KMS-11 (cell line): ENCODE results near the gene DPH3.

Experiments
- H2AFZ ChIP-seq: fragments of 200-600 bp; sonication (generic); 2 replicates; pipeline ENCODE4 v1.6.1; 2016; ENCODE audit warnings: antibody characterized with exemption, mixed run types, low read depth
- H3K27ac ChIP-seq: fragments of 200-600 bp; sonication (generic); 2 replicates; pipeline ENCODE4 v1.6.1; 2016; ENCODE audit warnings: mild to moderate bottlenecking, mixed run types
- H3K27me3 ChIP-seq: fragments of 200-600 bp; sonication (generic); 2 replicates; pipeline ENCODE4 v1.6.1; 2017; ENCODE audit warnings: mild to moderate bottlenecking, low read depth, mixed run types, moderate library complexity; ENCODE audit not compliant: insufficient read depth
- H3K36me3 ChIP-seq: fragments of 200-600 bp; sonication (generic); 2 replicates; pipeline ENCODE4 v1.6.1; 2017; ENCODE audit warnings: mild to moderate bottlenecking, mixed run types; ENCODE audit not compliant: insufficient read depth
- H3K4me1 ChIP-seq: fragments of 200-600 bp; sonication (generic); 2 replicates; pipeline ENCODE4 v1.6.1; 2016; ENCODE audit warnings: mild to moderate bottlenecking, low read depth, mixed run types; ENCODE audit not compliant: poor library complexity, severe bottlenecking
- H3K4me2 ChIP-seq: fragments of 200-600 bp; sonication (generic); 2 replicates; pipeline ENCODE4 v1.7.0; 2016; ENCODE audit warnings: mild to moderate bottlenecking, mixed run types
- H3K4me3 ChIP-seq: fragments of 200-600 bp; sonication (generic); IDR thresholded peaks from 2 replicates; pipeline ENCODE4 v1.6.1; 2017; ENCODE audit warnings: low read depth, low read length, mixed read lengths; ENCODE audit not compliant: insufficient read depth
- H3K79me2 ChIP-seq: fragments of 200-600 bp; sonication (generic); 2 replicates; pipeline ENCODE4 v1.6.1; 2016; ENCODE audit warnings: low read depth, mixed run types; ENCODE audit not compliant: insufficient read depth
- H3K9ac ChIP-seq: fragments of 200-600 bp; sonication (generic); 2 replicates; pipeline ENCODE4 v1.6.1; 2016; ENCODE audit warnings: mild to moderate bottlenecking, mixed run types
- H4K20me1 ChIP-seq: fragments of 200-600 bp; sonication (generic); 2 replicates; pipeline ENCODE4 v1.6.1; 2016; ENCODE audit warnings: mild to moderate bottlenecking, mixed run types; ENCODE audit not compliant: insufficient read depth
- TF ChIP-seq, protein P1 (sequence below): fragments of 200-600 bp; sonication (generic); conservative IDR thresholded peaks from 2 replicates; pipeline ENCODE4 v1.6.1; 2017; ENCODE audit warnings: low read depth, mild to moderate bottlenecking, antibody characterized with exemption, low read length, moderate library complexity, mixed read lengths

The DPH3 gene

GRCh38 chr3:16277471-16277870 lies 12.7 kb upstream of the DPH3 start:
- Histone ChIP-seq H4K20me1 (no peaks in the 10 kb centered on the region), H3K27ac (no peak overlapping the region), H3K4me3 (no peak overlapping the region), H2AFZ (no peak overlapping the region), H3K9ac (no peak overlapping the region), H3K4me1 (no peaks in the 10 kb centered on the region), H3K4me2 (no peak overlapping the region), H3K27me3 (no peaks in the 10 kb centered on the region), H3K79me2 (no peaks in the 10 kb centered on the region), H3K36me3 (no peaks in the 10 kb centered on the region)
- TF ChIP-seq, protein P1, sequence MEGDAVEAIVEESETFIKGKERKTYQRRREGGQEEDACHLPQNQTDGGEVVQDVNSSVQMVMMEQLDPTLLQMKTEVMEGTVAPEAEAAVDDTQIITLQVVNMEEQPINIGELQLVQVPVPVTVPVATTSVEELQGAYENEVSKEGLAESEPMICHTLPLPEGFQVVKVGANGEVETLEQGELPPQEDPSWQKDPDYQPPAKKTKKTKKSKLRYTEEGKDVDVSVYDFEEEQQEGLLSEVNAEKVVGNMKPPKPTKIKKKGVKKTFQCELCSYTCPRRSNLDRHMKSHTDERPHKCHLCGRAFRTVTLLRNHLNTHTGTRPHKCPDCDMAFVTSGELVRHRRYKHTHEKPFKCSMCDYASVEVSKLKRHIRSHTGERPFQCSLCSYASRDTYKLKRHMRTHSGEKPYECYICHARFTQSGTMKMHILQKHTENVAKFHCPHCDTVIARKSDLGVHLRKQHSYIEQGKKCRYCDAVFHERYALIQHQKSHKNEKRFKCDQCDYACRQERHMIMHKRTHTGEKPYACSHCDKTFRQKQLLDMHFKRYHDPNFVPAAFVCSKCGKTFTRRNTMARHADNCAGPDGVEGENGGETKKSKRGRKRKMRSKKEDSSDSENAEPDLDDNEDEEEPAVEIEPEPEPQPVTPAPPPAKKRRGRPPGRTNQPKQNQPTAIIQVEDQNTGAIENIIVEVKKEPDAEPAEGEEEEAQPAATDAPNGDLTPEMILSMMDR, result no peak

DNA sequence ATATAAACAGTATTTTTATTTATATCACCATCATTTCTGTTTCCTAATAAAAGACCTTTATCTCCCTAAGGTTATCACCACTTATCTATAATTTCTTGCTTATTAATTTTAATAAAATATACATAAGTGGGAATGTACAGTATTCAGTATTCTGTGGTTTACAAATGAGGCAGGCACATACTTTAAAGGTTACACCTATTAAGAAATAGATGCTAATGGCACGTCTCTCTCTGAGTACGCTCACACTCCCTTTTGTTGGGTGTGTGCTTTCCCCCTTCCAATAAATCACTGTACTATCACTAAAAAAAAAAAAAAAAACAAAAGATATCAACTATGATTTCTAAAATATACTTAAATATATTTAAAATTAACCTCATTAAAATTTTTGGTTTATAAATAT lies 9.1 kb upstream of the DPH3 start:
- Histone ChIP-seq H3K4me2 (no peak overlapping the region), H3K79me2 (no peaks in the 10 kb centered on the region), H3K4me3 (no peak overlapping the region), H4K20me1 (no peaks in the 10 kb centered on the region), H2AFZ (no peak overlapping the region), H3K9ac (no peak overlapping the region), H3K27me3 (no peaks in the 10 kb centered on the region), H3K27ac (no peak overlapping the region), H3K36me3 (no peaks in the 10 kb centered on the region), H3K4me1 (no peaks in the 10 kb centered on the region)
- TF ChIP-seq, protein P1, result no peak

- H3K9ac ChIP-seq, result no peak overlapping the region
- TF ChIP-seq, protein P1, result no peak
- no peak overlapping the region for H2AFZ ChIP-seq
- no peaks in the 10 kb centered on the region for H3K36me3 ChIP-seq
- H3K4me2 ChIP-seq, result no peak overlapping the region
- peaks cover 5% of the 10 kb centered on the region for H3K4me1 ChIP-seq
- H3K27ac ChIP-seq, result no peak overlapping the region
- no peak overlapping the region for H3K4me3 ChIP-seq
- no peaks in the 10 kb centered on the region for H4K20me1 ChIP-seq
- no peaks in the 10 kb centered on the region for H3K27me3 ChIP-seq
- H3K79me2 ChIP-seq, result no peaks in the 10 kb centered on the region; the same call in 1 of the 2 replicates
Observed at GRCh38 chr3:16272588-16272987, 7.8 kb upstream of the DPH3 start.

DNA sequence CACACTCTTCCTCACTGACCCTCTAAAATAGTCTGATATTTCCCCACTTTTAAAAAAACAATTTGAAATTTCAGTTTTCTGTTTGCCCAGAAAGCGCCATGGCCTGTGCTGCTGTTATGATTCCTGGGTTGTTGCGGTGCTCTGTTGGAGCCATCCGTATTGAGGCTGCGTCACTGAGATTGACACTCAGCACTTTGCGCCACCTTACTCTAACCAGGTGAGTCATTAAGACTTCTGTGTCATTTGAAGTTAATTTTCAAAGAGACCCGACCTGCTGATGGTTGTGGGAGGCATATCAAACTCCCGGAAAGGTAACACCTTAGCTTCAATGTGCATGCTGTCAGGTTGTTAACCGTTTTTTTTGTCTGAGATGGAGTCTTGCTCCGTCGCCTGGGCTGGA lies 6.1 kb upstream of the DPH3 start:
- H3K36me3 ChIP-seq, result no peaks in the 10 kb centered on the region
- H3K79me2 ChIP-seq, result no peaks in the 10 kb centered on the region; the same call in 1 of the 2 replicates

More for the DNA sequence above, 6.1 kb upstream of the DPH3 start:
- no peak overlapping the region for H3K4me2 ChIP-seq
- no peak overlapping the region for H3K9ac ChIP-seq
- H2AFZ ChIP-seq, result no peak overlapping the region
- TF ChIP-seq, protein P1, result no peak
- no peaks in the 10 kb centered on the region for H4K20me1 ChIP-seq
- H3K4me1 ChIP-seq, result peaks cover 18% of the 10 kb centered on the region
- H3K27me3 ChIP-seq, result no peaks in the 10 kb centered on the region
- H3K27ac ChIP-seq, result no peak overlapping the region
- H3K4me3 ChIP-seq, result no peak overlapping the region
